ENCODE results near the gene STIM1.

DNA sequence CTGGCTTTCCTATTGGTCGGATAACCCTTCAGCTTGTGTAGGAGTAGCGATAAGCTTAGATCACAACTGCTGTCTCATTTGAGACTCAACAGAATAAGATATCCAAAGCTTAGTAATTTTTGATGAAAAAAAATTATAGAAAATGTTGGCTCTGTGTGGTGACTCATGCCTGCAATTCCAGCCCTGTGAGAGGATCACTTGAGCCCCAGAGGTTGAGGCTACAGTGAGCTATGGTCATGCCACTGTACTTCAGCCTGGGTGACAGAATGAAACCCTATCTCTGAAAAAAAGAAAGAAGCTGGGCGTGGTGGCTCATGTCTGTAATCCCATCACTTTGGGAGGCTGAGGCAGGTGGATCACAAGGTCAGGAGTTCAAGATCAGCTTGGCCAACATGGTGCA lies 183.5 kb downstream of the STIM1 start:
- no peak for TF ChIP-seq EP300 (IDR thresholded peaks at IDR 0.05)
- TF ChIP-seq, protein P1, sequence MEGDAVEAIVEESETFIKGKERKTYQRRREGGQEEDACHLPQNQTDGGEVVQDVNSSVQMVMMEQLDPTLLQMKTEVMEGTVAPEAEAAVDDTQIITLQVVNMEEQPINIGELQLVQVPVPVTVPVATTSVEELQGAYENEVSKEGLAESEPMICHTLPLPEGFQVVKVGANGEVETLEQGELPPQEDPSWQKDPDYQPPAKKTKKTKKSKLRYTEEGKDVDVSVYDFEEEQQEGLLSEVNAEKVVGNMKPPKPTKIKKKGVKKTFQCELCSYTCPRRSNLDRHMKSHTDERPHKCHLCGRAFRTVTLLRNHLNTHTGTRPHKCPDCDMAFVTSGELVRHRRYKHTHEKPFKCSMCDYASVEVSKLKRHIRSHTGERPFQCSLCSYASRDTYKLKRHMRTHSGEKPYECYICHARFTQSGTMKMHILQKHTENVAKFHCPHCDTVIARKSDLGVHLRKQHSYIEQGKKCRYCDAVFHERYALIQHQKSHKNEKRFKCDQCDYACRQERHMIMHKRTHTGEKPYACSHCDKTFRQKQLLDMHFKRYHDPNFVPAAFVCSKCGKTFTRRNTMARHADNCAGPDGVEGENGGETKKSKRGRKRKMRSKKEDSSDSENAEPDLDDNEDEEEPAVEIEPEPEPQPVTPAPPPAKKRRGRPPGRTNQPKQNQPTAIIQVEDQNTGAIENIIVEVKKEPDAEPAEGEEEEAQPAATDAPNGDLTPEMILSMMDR (IDR thresholded peaks at IDR 0.05), result no peak

All from gastroesophageal sphincter (tissue), 3 donors.